HepG2 (cell line): ENCODE results near the gene PCGF6. TPM values are rescaled to one million over a fixed set of nuclear protein-coding genes. Genes with fewer than 3 reads are reported as not detected.
A peak's percentile ranks its signal among the peaks of the same experiment; 100 is the strongest.

ENCODE experiments used
- BCLAF1 ChIP-seq: fragments of 450-650 bp; IDR thresholded peaks from 2 replicates; pipeline ENCODE4 v1.6.1; 2017; ENCODE audit warnings: mild to moderate bottlenecking
- GATAD2A ChIP-seq: IDR thresholded peaks from 2 replicates; pipeline ENCODE4 v1.6.1; 2016
- IKZF1 ChIP-seq: fragments of 450-650 bp; IDR thresholded peaks from 2 replicates; pipeline ENCODE4 v1.7.1; 2016
- MED1 ChIP-seq: sonication (generic); formaldehyde crosslinking; IDR thresholded peaks from 2 replicates; pipeline ENCODE4 v1.4.0; 2020; ENCODE audit warnings: missing genetic modification reagents
- MZF1 ChIP-seq: sonication (generic); formaldehyde crosslinking; IDR thresholded peaks from 2 replicates; pipeline ENCODE4 v1.8.1; 2023; ENCODE audit warnings: mild to moderate bottlenecking, missing genetic modification reagents, borderline replicate concordance
- NFKBIZ ChIP-seq: IDR thresholded peaks from 2 replicates; pipeline ENCODE4 v1.6.1; 2018; ENCODE audit warnings: missing genetic modification reagents, missing compliant biosample characterization
- PATZ1 ChIP-seq: sonication (generic); formaldehyde crosslinking; IDR thresholded peaks from 2 replicates; pipeline ENCODE4 v1.4.0; 2020; ENCODE audit warnings: missing genetic modification reagents
- PLSCR1 ChIP-seq: sonication (generic); formaldehyde crosslinking; IDR thresholded peaks from 2 replicates; pipeline ENCODE4 v1.5.0; 2020; ENCODE audit warnings: missing genetic modification reagents, mild to moderate bottlenecking, borderline replicate concordance
- POLR2AphosphoS5 ChIP-seq: IDR thresholded peaks from 2 replicates; pipeline ENCODE4 v1.6.1; 2012; ENCODE audit warnings: low read depth, low read length
- PRDM15 ChIP-seq: sonication (generic); formaldehyde crosslinking; IDR thresholded peaks from 2 replicates; pipeline ENCODE4 v1.4.0; 2020; ENCODE audit warnings: missing genetic modification reagents
- TCF7 ChIP-seq: sonication (generic); IDR thresholded peaks from 2 replicates; pipeline ENCODE4 v1.6.1; 2016; ENCODE audit warnings: antibody characterized with exemption, low read depth
- TEAD3 ChIP-seq: optimal IDR thresholded peaks from 2 replicates; pipeline ENCODE3; 2016; ENCODE audit warnings: borderline replicate concordance
- TRAFD1 ChIP-seq: sonication (generic); formaldehyde crosslinking; IDR thresholded peaks from 2 replicates; pipeline ENCODE4 v1.5.1; 2020; ENCODE audit warnings: missing genetic modification reagents, mild to moderate bottlenecking, borderline replicate concordance
- ZIK1 ChIP-seq: sonication (generic); formaldehyde crosslinking; IDR thresholded peaks from 2 replicates; pipeline ENCODE4 v1.5.0; 2020; ENCODE audit warnings: mild to moderate bottlenecking, low read depth, missing genetic modification reagents, borderline replicate concordance
- ZNF224 ChIP-seq: sonication (generic); formaldehyde crosslinking; IDR thresholded peaks from 2 replicates; pipeline ENCODE4 v1.5.0; 2020; ENCODE audit warnings: mild to moderate bottlenecking, missing genetic modification reagents
- ZNF441 ChIP-seq: sonication (generic); formaldehyde crosslinking; IDR thresholded peaks from 2 replicates; pipeline ENCODE4 v1.7.0; 2021; ENCODE audit warnings: missing genetic modification reagents, borderline replicate concordance
- ZZZ3 ChIP-seq: sonication (generic); formaldehyde crosslinking; IDR thresholded peaks from 2 replicates; pipeline ENCODE4 v1.4.0; 2020; ENCODE audit warnings: missing genetic modification reagents, mild to moderate bottlenecking, borderline replicate concordance
- polyA plus RNA-seq, 8 experiments: library from polyadenylated mRNA; depleted of rRNA in 3 of 8; stranded (reverse) in 7 of 8; unstranded in 1 of 8; fragments of >200 nt; fragmentation: Illumina TruSeq in 4 of 8; extraction: Trizol in 4 of 8; gene quantifications; 2 replicates each; pipeline versions ENCODE4 v1.2.1 to v1.2.3, GENCODE V29; 2011 to 2016; ENCODE audit warnings: low read depth in 4 of 8, missing spikeins in 1 of 8, mixed read lengths in 1 of 8; ENCODE audit not compliant: insufficient read depth in 1 of 8
- total RNA-seq, 5 experiments: library from RNA; depleted of rRNA; stranded (reverse); fragments of >200 nt; fragmentation: Illumina TruSeq; extraction: Trizol; gene quantifications; 2 replicates each; pipeline ENCODE4 v1.2.3, GENCODE V29; 2016; ENCODE audit warnings: low read depth in 1 of 5

Gene PCGF6
- total and polyA plus RNA-seq, 2 of the 13 experiments (the other 11 are each of a cell fraction or from before 2014, with no cell fraction given), result 5.2 to 19.4 TPM

GRCh38 chr10:103265717-103266329 lies 85.1 kb downstream of the PCGF6 start (continued):
- TF ChIP-seq NFKBIZ (CRISPR knock-in tag), result 0 out of 2 replicates have a peak, but pooled peaks have one; percentile 67
- no peak for TF ChIP-seq BCLAF1
- TF ChIP-seq TCF7, result no peak
- peak; percentile 81; the same call in 1 of the 2 replicates for TF ChIP-seq ZNF441 (CRISPR knock-in tag)
- no peak for TF ChIP-seq IKZF1
- no peak for TF ChIP-seq PLSCR1
- no peak for TF ChIP-seq POLR2AphosphoS5
- TF ChIP-seq GATAD2A (CRISPR knock-in tag), result 0 out of 2 replicates have a peak, but pooled peaks have one; percentile 39
- no peak for TF ChIP-seq MZF1 (CRISPR knock-in tag)
- no peak for TF ChIP-seq ZIK1
- no peak for TF ChIP-seq TEAD3 (CRISPR knock-in tag)
- TF ChIP-seq MED1 (CRISPR knock-in tag), result peak; percentile 56; the same call in 1 of the 2 replicates
- TF ChIP-seq PRDM15, result peak; percentile 54; the same call in 1 of the 2 replicates
- no peak for TF ChIP-seq ZNF224 (CRISPR knock-in tag)
- no peak for TF ChIP-seq TRAFD1
- no peak for TF ChIP-seq ZZZ3 (CRISPR knock-in tag)
- 0 out of 2 replicates have a peak, but pooled peaks have one; percentile 18 for TF ChIP-seq PATZ1 (CRISPR knock-in tag)
